Neuronal stem cell (in vitro differentiated cells): Measurements from ENCODE around the gene GARS1.

Experiments
- DNase-seq: peaks from one replicate; pipeline ENCODE4 v3.0.0-alpha.2; 2013; ENCODE audit warnings: low spot score
- H2AFZ ChIP-seq: one replicate; pipeline ENCODE4 v1.6.1; 2013; ENCODE audit warnings: mild to moderate bottlenecking, low read length, inconsistent platforms
- H2AK5ac ChIP-seq: 2 replicates; pipeline ENCODE4 v1.6.1; 2013; ENCODE audit warnings: low read depth, mild to moderate bottlenecking, inconsistent platforms, low read length, moderate library complexity, mixed read lengths
- H2BK120ac ChIP-seq: 2 replicates; pipeline ENCODE4 v1.6.1; 2013; ENCODE audit warnings: low read depth, mild to moderate bottlenecking, inconsistent platforms, low read length, moderate library complexity, mixed read lengths
- H2BK12ac ChIP-seq: one replicate; pipeline ENCODE4 v1.6.1; 2013; ENCODE audit warnings: low read length, inconsistent platforms
- H2BK15ac ChIP-seq: 2 replicates; pipeline ENCODE4 v1.6.1; 2013; ENCODE audit warnings: mild to moderate bottlenecking, low read length, inconsistent platforms, mixed read lengths
- H2BK5ac ChIP-seq: one replicate; pipeline ENCODE4 v1.6.1; 2013; ENCODE audit warnings: inconsistent platforms, mild to moderate bottlenecking, low read length, moderate library complexity
- H3K14ac ChIP-seq: one replicate; pipeline ENCODE4 v1.6.1; 2013; ENCODE audit warnings: low read length, inconsistent platforms
- H3K18ac ChIP-seq: 2 replicates; pipeline ENCODE4 v1.6.1; 2013; ENCODE audit warnings: low read length, inconsistent platforms
- H3K23ac ChIP-seq: 2 replicates; pipeline ENCODE4 v1.6.1; 2013; ENCODE audit warnings: low read depth, mild to moderate bottlenecking, mixed read lengths, low read length, inconsistent platforms; ENCODE audit not compliant: poor library complexity
- H3K27ac ChIP-seq: replicated peaks from 3 replicates; pipeline ENCODE4 v1.5.1; 2013; ENCODE audit warnings: low read length, inconsistent platforms
- H3K27me3 ChIP-seq, 3 experiments: 2 replicates each; pipeline ENCODE4 v1.6.1; 2013; ENCODE audit warnings: low read length in 3 of 3, mild to moderate bottlenecking in 2 of 3, inconsistent platforms in 1 of 3, low read depth in 1 of 3, mixed read lengths in 1 of 3, moderate library complexity in 1 of 3; ENCODE audit not compliant: control insufficient read depth in 3 of 3, insufficient read depth in 3 of 3
- H3K36me3 ChIP-seq, 2 donors: replicated peaks in 1 of 2; 2 replicates each; pipeline ENCODE4 v1.6.1; 2013; ENCODE audit warnings: low read length in 2 of 2; ENCODE audit not compliant: control insufficient read depth in 2 of 2, insufficient read depth in 2 of 2
- H3K4ac ChIP-seq: 2 replicates; pipeline ENCODE4 v1.6.1; 2013; ENCODE audit warnings: inconsistent platforms, mild to moderate bottlenecking, low read length, moderate library complexity
- H3K4me1 ChIP-seq, 2 donors: 1 replicate in 1 of 2; 2 replicates in 1 of 2; pipeline ENCODE4 v1.6.1; 2013; ENCODE audit warnings: low read length in 2 of 2, low read depth in 1 of 2; ENCODE audit not compliant: control insufficient read depth in 2 of 2, insufficient read depth in 1 of 2
- H3K4me2 ChIP-seq: one replicate; pipeline ENCODE4 v1.6.1; 2013; ENCODE audit warnings: mild to moderate bottlenecking, low read length, inconsistent platforms; ENCODE audit not compliant: insufficient read depth, poor library complexity, severe bottlenecking
- H3K4me3 ChIP-seq, 2 donors: 2 replicates each; pipeline ENCODE4 v1.5.1; 2013; ENCODE audit warnings: low read length in 2 of 2, mild to moderate bottlenecking in 2 of 2, inconsistent platforms in 1 of 2, moderate library complexity in 1 of 2
- H3K79me1 ChIP-seq: one replicate; pipeline ENCODE4 v1.6.1; 2013; ENCODE audit warnings: low read depth, mild to moderate bottlenecking, inconsistent platforms, low read length, moderate library complexity
- H3K9ac ChIP-seq: one replicate; pipeline ENCODE4 v1.6.1; 2013; ENCODE audit warnings: mild to moderate bottlenecking, low read depth, low read length, inconsistent platforms; ENCODE audit not compliant: poor library complexity
- H3K9me3 ChIP-seq, 2 donors: replicated peaks in 1 of 2; 2 replicates each; pipeline versions ENCODE3 to v1.6.1; 2013; ENCODE audit warnings: low read length in 2 of 2, mild to moderate bottlenecking in 2 of 2, inconsistent platforms in 1 of 2, low read depth in 1 of 2, mixed read lengths in 1 of 2, moderate library complexity in 1 of 2; ENCODE audit not compliant: control insufficient read depth in 2 of 2, insufficient read depth in 1 of 2
- H4K8ac ChIP-seq: one replicate; pipeline ENCODE4 v1.6.1; 2013; ENCODE audit warnings: low read depth, mild to moderate bottlenecking, inconsistent platforms, low read length, moderate library complexity
- H4K91ac ChIP-seq: one replicate; pipeline ENCODE4 v1.6.1; 2013; ENCODE audit warnings: low read length, low read depth, mild to moderate bottlenecking, inconsistent platforms; ENCODE audit not compliant: poor library complexity
- WGBS, 2 donors: extraction: QIAGEN DNeasy Blood & Tissue Kit; methylation state at CpG; one replicate each; pipeline ENCODE4 v1.1.7; 2013; ENCODE audit warnings: missing lambda C conversion rate in 2 of 2, mixed read lengths in 1 of 2; ENCODE audit not compliant: insufficient read length in 2 of 2, insufficient replicate concordance in 1 of 2; ENCODE audit errors: extremely low coverage in 2 of 2; 5-methylcytosine and 5-hydroxymethylcytosine counted together

The GARS1 gene

DNA sequence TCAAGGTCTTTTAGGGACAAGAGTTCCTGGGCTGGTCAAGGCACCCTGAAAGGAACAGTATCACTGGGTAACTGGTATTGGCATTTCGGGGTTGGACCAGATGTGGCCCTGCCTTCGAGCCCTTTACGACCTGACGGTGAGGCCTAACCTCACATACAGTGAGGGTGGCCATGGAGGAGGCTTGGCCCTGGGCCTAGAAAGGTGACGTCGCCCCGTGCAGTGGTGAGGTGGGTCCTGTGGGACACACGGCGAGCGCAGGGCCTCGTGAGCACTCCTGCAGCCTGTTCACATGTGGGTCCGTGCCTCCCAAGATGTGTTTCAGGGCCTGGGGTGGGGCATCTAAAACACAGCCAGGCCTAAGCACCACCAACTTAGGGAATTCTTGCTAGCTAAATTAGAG lies 51.5 kb downstream of the GARS1 start:
- Histone ChIP-seq H3K23ac (peak overlapping the region; percentile 58), H3K4me1 (peaks cover 0 to 10% of the 10 kb centered on the region in 2 donors), H3K9ac (no peak overlapping the region), H2BK5ac (no peak overlapping the region), H3K4me3 (peak overlapping the region in 1 of 2 donors; percentile 63), H3K18ac (no peak overlapping the region), H2BK120ac (no peak overlapping the region), H2BK12ac (no peak overlapping the region), H2BK15ac (no peak overlapping the region), H3K14ac (no peak overlapping the region), H3K27me3 (no peaks in the 10 kb centered on the region), H3K9me3 (no peaks in the 10 kb centered on the region), H3K36me3 (peaks cover 4 to 22% of the 10 kb centered on the region in 2 donors), H4K91ac (no peak overlapping the region), H3K27ac (no peak overlapping the region), H3K4ac (no peak overlapping the region), H4K8ac (no peak overlapping the region), H2AK5ac (no peak overlapping the region), H2AFZ (no peak overlapping the region), H3K79me1 (no peaks in the 10 kb centered on the region), H3K4me2 (no peak overlapping the region)
- no peak for DNase-seq
- whole genome bisulfite sequencing, 2 donors: no CpG with 5 or more reads among the region's 12 CpGs

DNA sequence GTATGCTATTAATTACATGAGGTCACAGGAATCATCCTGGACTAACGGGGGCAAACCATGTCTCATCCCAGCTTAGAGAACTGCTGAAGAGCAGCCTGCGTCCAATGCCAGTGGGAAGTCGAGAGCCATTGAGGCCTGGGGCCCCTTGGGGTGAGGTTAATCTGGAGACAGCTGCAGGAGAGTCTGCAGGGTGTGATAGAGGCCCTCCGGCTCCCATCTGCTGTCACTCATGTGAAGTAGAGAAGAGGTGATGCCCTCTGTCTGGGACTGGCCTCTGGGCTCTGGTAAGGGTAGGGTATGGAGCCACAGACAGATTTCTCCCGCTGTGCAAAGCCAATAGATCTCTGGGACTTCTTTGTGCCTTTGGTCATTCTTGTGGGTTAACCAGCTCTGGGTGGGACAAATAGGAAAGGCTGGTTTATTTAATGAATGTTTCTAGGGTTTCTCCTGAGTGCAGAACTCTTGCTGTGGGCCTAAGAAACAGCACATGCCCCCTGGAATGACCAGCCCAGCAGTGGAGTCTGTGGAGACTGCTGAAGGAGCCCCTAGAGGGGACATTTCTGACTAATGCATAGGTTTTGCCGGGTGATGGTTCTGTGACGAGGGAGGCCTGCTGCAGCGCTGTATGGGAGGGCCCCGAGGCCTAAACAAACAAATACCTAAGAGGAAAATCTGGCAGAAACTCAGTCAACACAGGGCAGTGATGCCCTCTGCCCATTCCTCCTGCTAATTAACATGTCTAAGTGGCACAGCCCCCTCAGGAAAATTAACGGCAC lies 53.1 kb downstream of the GARS1 start:
- Histone ChIP-seq H2BK15ac (no peak overlapping the region), H3K36me3 (peaks cover 4 to 21% of the 10 kb centered on the region in 2 donors), H3K18ac (no peak overlapping the region), H2BK5ac (no peak overlapping the region), H3K27ac (no peak overlapping the region), H3K4me3 (no peak overlapping the region), H2BK12ac (no peak overlapping the region), H4K8ac (no peak overlapping the region), H3K79me1 (no peaks in the 10 kb centered on the region), H3K14ac (no peak overlapping the region), H3K9ac (no peak overlapping the region), H2BK120ac (no peak overlapping the region), H2AK5ac (no peak overlapping the region), H3K4me2 (no peak overlapping the region), H4K91ac (no peak overlapping the region), H3K4ac (no peak overlapping the region), H2AFZ (no peak overlapping the region), H3K9me3 (no peaks in the 10 kb centered on the region), H3K4me1 (peaks cover 0 to 10% of the 10 kb centered on the region in 2 donors), H3K27me3 (no peaks in the 10 kb centered on the region), H3K23ac (no peak overlapping the region)
- DNase-seq: no peak
- whole genome bisulfite sequencing, 2 donors: no CpG with 5 or more reads among the region's 10 CpGs

DNA sequence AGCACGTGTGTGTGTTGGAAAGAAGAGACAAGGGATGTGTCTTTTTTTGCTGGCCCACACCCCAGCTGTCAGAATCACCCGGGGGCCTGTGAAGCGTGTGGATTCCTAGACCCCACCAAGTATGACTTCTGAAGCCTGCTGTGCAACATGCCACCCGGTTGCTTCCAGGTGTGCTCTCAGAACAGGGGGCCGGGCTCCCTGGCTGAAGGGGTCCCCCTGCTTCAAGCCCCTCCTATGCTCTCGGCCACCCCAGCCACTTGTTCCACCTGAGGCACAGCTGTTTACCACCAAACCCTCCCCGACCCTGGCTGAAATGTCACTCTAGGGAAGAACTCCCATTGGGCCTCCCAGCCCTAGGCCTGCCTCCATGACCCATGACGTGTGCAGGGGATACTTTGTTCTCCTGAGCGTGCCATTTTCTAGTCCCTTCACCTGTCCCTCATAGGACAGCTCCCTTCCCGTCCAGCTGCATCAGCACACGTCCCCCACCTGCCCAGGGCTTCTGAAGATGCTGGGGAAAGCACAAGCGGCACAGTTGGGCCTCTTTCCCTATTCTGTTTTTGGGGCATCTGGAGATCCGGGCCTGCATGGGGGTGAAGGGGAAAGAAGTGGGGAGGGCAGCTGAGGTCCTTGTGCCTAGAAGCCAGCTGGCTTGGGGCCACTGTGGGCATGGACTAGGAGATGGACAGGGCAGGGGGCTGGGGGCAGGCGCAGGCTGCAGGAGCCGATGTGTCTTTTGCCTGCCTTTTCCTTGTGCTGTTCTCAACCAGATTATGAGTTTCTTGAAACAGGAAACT lies 54.3 kb downstream of the GARS1 start:
- Histone ChIP-seq H3K79me1 (peaks cover 4% of the 10 kb centered on the region), H2BK5ac (no peak overlapping the region), H3K9ac (no peak overlapping the region), H2BK120ac (no peak overlapping the region), H3K9me3 (no peaks in the 10 kb centered on the region), H3K36me3 (peaks cover 4 to 9% of the 10 kb centered on the region in 2 donors), H3K14ac (no peak overlapping the region), H3K27me3 (no peaks in the 10 kb centered on the region), H2BK15ac (no peak overlapping the region), H2AK5ac (no peak overlapping the region), H2BK12ac (no peak overlapping the region), H3K4me3 (no peak overlapping the region), H2AFZ (no peak overlapping the region), H4K8ac (no peak overlapping the region), H3K23ac (no peak overlapping the region), H4K91ac (no peak overlapping the region), H3K4me2 (no peak overlapping the region), H3K4me1 (peaks cover 0 to 10% of the 10 kb centered on the region in 2 donors), H3K18ac (no peak overlapping the region), H3K27ac (no peak overlapping the region), H3K4ac (no peak overlapping the region)
- DNase-seq: no peak
- no CpG with 5 or more reads among the region's 15 CpGs for WGBS, 2 donors
